Cortex of kidney (tissue), 1 donor: ENCODE measurements around the gene COBL.
"Not testable (repeated sequence)": the region's sequence is repeated elsewhere in the genome, so short reads cannot be mapped to it uniquely, and the experiment has no call there.

Source experiments
- DNase-seq: peaks from one replicate; lab custom pipeline; 2025; lab: John Stamatoyannopoulos, UW

COBL gene

GRCh38 chr7:51233374-51233773, 83.2 kb downstream of the COBL start:
- DNase-seq, result no peak

GRCh38 chr7:51230723-51231122, 85.9 kb downstream of the COBL start:
- no peak for DNase-seq

DNA sequence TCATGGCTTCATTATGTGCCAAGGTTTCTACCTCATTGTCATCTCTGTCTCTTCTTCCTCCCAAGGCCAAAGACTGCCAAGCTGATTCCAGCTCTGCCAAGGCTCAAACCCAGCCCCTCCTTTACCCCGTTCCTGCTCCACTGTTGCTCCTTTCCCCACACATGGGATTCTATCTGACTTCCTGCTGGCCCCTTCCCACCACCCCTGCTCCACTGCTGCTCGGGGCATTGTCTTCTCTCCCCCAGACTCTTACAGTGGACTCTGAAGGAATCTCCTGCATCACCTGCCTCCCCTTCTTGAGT, 86.3 kb downstream of the COBL start:
- no peak for DNase-seq

DNA sequence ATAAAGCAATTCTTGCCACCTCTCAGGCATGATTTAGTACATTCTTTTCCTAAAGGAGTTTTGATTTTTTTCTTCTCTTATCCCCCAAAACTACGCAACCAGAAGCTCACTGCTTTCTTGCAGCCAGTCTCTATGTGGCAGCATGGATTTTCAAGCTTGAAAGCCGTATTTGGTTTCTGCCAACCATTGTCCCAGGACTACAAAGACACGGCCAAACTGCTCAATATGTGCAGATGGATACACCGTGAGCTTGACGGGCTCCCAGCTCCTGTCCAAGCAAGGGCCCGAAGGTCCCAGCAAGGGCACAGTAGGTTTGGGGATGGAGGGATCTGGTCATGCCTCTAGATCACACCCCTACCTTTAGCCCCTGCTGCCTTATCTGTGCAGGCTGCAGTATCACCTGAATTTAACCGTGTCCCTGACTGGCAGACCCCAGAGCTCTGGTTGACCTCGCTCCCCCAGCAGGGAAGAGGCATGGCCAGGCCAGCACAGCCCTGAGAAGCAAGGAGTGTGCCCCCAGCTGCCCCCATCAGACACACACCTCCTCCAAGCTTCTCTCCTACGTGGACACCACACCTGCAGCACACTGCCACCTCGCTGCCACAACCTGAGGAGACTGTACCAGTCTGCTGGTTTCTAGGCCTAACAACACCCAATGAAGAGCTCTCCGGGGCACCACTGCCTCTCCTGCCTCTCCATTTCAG, 86.8 kb downstream of the COBL start:
- no peak for DNase-seq

- no peak for DNase-seq
Measured at GRCh38 chr7:51229106-51229537, 87.5 kb downstream of the COBL start.

GRCh38 chr7:51228386-51228958, 88.1 kb downstream of the COBL start:
- no peak for DNase-seq

GRCh38 chr7:51227861-51228260, 88.7 kb downstream of the COBL start:
- no peak for DNase-seq

DNA sequence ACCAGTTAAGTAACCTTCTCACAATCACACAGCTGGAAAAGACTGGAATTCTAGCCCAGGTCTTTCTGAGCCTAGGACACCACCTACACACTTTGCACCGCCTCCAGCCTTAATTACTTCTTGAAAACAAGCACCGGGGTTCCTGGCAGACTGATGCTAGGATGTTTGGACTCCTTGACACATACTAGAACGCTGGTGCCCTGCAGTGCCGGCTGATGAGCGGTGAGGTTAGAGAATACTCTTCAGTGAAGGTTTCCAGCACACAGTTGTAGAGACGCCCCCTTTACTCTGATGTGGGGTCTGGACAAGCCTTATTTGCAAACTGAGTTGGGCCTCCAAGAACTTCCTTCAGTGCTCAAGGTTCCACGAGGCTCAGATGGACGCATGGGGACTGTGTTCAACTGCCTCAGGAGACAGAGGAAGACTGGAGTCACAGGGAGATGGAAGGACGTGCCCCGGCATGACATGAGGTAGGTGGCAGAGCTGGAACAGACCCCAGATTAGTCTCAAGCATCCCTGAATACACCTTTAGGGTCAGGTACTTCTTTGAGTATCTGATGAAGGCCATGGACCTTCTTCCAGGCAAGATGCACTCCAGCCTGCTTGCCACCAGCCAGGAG, 89.6 kb downstream of the COBL start:
- no peak for DNase-seq

DNA sequence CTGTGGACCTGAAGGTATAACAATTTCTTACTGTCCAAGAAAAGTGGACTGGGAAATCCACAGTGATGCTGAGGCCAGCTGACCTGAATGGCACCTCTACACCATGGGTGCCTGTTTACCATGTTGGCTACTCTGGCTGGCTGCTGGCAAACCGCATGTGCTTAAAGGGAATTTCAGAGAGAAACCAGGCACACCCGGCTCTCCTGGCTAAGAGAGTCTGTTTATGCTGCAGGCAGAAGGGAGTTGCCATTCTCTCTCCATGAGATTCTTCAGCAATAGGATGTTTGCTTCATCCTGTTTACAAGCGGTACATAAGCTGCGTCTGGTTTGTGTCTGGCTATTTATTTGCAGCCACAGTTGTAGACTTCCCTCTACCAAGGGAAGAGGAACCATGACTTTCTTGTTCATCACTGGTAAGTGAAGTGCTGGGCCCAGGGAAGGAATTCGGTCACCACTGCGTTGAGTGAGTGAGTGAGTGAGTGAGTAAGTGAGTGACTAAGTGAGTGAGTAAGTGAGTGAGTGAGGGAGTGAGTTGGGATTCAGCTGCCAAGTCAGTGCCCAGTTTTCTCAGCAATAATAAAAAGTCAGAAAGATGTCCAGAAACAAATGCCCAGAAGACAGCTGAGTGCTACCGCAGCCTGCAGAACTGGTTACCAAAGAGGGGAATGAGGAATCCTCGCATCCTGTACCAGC, 90.4 kb downstream of the COBL start:
- no peak for DNase-seq

- no peak for DNase-seq
Measured at GRCh38 chr7:51224811-51225595, 91.6 kb downstream of the COBL start.

DNA sequence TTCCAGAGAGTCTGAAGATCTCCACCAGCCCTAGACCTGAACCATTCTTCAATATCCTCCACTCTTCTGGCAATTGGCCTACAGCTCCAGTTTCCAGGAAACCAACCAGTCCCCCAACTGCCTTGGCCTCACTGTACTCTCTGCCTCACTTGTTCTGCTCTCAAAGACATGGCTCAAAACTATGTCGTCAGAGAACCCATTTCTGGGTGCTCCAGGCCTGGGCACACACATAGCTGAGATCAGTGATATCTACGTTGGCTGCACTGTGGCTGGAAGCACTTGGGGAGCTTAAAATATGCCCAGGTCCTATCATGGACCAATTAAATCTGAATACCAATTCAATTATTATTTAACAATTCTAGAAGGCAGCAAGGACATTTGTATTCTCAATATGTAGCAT, 93.1 kb downstream of the COBL start:
- DNase-seq, result no peak

DNA sequence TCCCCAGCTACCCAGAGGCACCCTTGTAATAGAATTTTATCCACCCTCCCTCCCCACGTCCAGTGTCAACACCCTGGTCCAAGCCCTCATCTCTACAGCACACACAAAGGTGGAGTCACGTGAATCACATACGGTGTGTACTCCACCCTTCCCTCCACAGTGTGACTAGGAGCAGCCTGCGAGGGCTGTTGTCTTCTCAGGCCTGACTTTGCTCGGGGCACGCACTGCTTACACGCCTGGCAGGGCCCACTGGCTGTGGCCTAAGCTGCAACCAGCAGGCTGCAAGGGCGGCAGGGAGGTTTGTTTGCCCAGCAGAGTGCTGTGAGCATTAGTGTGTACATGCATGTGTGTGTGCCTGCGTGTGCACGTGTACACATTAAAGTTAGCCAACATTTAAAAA, 93.7 kb downstream of the COBL start:
- DNase-seq, result no peak

DNA sequence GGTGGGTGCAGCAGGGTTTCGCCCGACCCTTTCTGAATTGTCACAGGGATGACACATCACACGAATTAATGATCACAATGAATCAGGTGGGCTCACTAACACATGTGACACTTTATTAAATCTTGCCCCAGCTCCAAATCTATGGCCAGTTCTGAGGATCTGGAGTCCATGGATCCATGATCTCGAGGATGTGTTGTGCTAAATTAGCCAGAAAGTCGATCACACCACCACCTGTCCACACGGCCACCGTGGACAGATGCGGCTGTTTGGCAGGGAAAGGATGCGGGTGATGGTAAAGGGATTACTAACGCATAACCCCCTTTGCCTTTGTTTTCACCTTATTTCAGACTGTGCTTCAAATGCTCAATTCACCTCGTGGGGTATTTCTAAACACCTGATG, 96.4 kb downstream of the COBL start:
- DNase-seq, result no peak

- DNase-seq, result no peak
Measured at GRCh38 chr7:51219261-51219988, 97.2 kb downstream of the COBL start.

- no peak for DNase-seq
Measured at GRCh38 chr7:51217804-51218203, 98.8 kb downstream of the COBL start.

DNA sequence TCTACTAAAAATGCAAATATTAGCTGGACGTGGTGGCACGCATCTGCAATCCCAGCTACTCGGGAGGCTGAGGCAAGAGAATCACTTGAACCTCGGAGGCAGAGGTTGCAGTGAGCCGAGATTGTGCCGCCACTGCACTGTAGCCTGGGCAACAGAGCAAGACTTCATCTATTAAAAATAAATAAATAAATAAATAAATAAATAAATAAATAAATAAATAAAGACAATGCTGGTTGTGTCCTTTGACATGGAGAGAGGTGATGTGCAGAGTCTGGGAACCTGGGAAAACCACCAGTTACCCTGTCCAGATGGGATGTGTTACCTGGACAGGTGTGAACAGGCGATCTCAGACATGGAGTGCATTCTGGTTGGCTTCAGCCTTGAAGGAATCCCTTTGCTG, 102.5 kb downstream of the COBL start:
- DNase-seq, result no peak

DNA sequence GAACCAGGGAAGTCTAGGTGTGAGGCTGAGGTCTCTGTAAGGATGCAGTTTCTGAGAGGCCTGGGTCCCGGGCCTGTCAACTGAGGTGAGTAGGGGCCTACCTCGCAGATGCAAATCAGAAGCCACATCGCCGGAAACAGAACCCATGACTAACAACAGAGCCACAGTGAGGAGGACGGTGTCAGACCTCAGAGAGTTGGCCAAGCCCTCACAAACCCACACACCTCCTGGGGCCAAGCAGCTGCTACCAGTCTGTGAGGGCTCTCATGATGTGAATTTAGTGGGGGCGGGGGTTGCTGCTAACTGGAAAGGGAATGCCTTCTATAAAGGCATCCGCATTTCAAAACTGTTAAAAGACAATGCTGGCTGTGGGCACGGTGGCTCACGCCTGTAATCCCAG, 103.0 kb downstream of the COBL start:
- DNase-seq, result no peak

DNA sequence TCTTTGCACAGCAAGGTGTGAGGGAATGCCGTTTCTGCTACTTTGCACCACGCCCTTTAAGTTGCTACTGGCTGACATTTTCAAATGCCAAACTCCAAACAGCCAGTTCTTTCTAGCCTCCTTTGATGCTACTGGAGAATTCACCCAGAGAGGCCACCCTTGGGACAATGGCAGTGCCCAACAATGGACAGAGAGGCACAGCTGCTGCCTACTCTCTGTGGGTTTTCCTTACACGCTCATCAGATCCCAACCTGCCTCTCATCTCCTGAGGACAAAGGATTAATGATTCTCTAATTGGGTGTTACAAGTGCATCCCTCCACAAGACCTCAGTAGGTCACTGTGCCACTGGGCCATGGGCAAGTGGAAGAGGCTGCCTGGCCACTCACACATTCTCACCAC, 105.8 kb downstream of the COBL start:
- no peak for DNase-seq

GRCh38 chr7:51209426-51209825, 107.2 kb downstream of the COBL start:
- no peak for DNase-seq

DNA sequence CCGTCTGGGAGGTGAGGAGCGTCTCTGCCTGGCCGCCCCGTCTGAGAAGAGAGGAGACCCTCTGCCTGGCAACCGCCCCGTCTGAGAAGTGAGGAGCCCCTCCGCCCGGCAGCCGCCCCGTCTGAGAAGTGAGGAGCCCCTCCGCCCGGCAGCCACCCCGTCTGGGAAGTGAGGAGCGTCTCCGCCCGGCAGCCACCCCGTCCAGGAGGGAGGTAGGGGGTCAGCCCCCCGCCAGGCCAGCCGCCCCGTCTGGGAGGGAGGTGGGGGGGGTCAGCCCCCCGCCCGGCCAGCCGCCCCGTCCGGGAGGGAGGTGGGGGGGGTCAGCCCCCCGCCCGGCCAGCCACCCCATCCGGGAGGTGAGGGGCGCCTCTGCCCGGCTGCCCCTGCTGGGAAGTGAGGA, 108.5 kb downstream of the COBL start:
- not testable (repeated sequence) for DNase-seq

DNA sequence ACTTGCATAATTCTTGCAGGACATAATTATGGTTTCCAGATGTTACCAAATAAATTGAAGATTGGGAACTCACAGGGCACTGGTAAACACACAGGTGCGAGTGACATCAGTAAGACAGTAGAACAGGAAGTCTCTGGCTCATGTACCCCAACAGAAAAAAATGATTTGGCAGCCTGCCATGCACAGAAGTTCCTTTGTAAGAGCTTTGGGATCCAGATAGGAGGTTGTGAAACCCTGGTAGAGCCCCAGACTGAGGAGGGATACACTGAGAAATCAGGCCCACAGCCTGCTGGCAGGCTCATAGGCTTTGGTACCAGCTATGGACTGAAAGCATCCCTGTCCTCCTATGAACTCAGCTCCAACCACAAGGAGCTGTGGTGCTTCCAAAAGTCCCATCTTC, 118.0 kb downstream of the COBL start:
- DNase-seq, result no peak

GRCh38 chr7:51190969-51191368, 125.6 kb downstream of the COBL start:
- DNase-seq, result no peak
